Cardiac muscle cell (in vitro differentiated cells and primary cell): ENCODE results near the gene CD244. TPM values are rescaled to one million over a fixed set of nuclear protein-coding genes. Genes with fewer than 3 reads are reported as not detected.
"Not testable (repeated sequence)": the region's sequence is repeated elsewhere in the genome, so short reads cannot be mapped to it uniquely, and the experiment has no call there.

Experiments used
- DNase-seq, 2 donors: peaks; one replicate each; pipeline versions ENCODE4 v3.0.0 to v3.0.0-alpha.2; 2010 to 2017; ENCODE audit warnings: low read depth in 1 of 2, low spot score in 1 of 2
- H3K27ac ChIP-seq: fragments of 200-600 bp; sonication (generic); 2 replicates; pipeline ENCODE4 v1.5.1; 2016
- H3K27me3 ChIP-seq: fragments of 200-600 bp; sonication (generic); 2 replicates; pipeline ENCODE4 v1.6.0; 2016; ENCODE audit warnings: control low read depth
- H3K36me3 ChIP-seq: fragments of 200-600 bp; sonication (generic); 2 replicates; pipeline ENCODE4 v1.5.1; 2016; ENCODE audit warnings: control low read depth
- H3K4me1 ChIP-seq: fragments of 200-600 bp; sonication (generic); 2 replicates; pipeline ENCODE4 v1.8.1; 2017; ENCODE audit warnings: low read depth, mild to moderate bottlenecking, mixed run types
- H3K4me3 ChIP-seq: fragments of 200-600 bp; sonication (generic); 2 replicates; pipeline ENCODE4 v1.5.1; 2016; ENCODE audit warnings: mild to moderate bottlenecking
- H3K9me3 ChIP-seq: fragments of 200-600 bp; sonication (generic); 2 replicates; pipeline ENCODE4 v1.5.1; 2017; ENCODE audit warnings: low read depth, mild to moderate bottlenecking, control low read depth
- polyA plus RNA-seq: library from polyadenylated mRNA; unstranded; fragments of >200 nt; fragmentation: Nextera tagmentation; extraction: Ambion mirVana; gene quantifications from 2 replicates; pipeline ENCODE4 v1.2.1, GENCODE V29; 2016
- total RNA-seq: library from RNA; depleted of rRNA; stranded (reverse); fragments of >200 nt; gene quantifications from 2 replicates; pipeline ENCODE4 v1.2.3, GENCODE V29; 2016
- TF ChIP-seq, protein P1 (sequence below): IDR thresholded peaks from 2 replicates; pipeline ENCODE4 v1.5.1; 2012; ENCODE audit warnings: low read depth, mild to moderate bottlenecking, low read length

The CD244 gene
- total and polyA plus RNA-seq, 2 experiments from 2014 or later, result 0.11 TPM; not detected in 1

DNA sequence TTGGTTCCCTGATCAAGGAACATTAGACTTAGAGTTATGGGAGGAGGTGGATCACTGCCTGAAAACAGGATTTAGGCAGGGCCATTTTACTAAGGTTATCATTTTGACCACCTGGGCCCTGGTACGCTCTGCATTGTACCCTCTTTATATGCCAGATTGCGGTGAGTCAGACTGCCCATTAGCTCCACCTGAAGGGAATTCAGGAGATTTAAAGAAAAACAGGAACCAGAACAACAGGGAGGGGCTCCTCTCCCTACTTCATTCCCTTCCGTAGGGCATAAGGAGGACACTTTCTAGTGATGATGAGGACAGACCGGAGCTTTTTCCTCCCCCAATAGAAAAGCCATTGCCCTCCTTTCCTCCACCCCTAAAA is 42.9 kb upstream of the CD244 start:
- TF ChIP-seq, protein P1, sequence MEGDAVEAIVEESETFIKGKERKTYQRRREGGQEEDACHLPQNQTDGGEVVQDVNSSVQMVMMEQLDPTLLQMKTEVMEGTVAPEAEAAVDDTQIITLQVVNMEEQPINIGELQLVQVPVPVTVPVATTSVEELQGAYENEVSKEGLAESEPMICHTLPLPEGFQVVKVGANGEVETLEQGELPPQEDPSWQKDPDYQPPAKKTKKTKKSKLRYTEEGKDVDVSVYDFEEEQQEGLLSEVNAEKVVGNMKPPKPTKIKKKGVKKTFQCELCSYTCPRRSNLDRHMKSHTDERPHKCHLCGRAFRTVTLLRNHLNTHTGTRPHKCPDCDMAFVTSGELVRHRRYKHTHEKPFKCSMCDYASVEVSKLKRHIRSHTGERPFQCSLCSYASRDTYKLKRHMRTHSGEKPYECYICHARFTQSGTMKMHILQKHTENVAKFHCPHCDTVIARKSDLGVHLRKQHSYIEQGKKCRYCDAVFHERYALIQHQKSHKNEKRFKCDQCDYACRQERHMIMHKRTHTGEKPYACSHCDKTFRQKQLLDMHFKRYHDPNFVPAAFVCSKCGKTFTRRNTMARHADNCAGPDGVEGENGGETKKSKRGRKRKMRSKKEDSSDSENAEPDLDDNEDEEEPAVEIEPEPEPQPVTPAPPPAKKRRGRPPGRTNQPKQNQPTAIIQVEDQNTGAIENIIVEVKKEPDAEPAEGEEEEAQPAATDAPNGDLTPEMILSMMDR, result no peak

DNA sequence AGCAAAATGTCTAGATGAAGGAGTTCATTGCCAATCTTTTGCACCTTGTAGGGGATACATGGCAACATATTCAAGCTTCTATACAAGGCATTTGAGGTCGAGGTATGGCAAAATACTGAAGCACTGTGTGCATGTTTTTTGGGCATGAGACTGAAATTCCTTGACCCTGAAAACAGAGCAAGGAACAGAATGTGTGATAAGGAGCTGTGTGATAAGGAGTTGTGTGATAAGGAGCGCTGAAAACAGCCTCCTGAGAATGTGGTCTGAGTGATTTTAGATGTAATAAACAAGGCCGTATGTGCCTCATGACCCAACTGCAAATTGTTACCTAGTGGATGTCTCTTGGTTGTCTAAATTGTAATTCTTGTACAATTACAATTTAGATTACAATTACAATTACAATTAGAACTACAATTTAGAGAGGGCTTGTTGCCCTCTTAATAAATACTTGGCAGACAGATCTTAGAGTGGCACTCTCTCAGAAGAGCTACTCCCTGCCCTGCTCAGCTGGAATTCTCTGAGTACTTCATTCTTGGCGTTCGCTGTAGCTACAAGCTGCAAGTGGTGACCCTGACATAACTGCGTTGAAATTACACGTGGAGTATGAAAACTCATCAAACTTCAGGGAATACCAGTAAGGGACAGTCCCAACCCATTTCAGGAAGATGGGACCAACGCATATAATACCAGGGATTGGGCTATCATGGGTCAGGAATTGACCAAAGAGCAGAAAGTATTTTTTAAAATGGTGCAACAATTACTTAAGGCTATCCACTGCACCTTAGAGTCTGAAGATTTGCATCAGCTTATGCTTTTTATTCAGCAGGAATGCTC is 42.3 kb upstream of the CD244 start:
- H3K36me3 ChIP-seq, result no peaks in the 10 kb centered on the region
- no peaks in the 10 kb centered on the region for H3K9me3 ChIP-seq
- no peak overlapping the region for H3K4me3 ChIP-seq
- TF ChIP-seq, protein P1, result no peak
- H3K4me1 ChIP-seq, result peaks cover 13% of the 10 kb centered on the region
- H3K27ac ChIP-seq, result peak overlapping the region; percentile 66
- peak; percentile 32 to 89 for DNase-seq
- no peaks in the 10 kb centered on the region for H3K27me3 ChIP-seq

More for the DNA sequence above, 42.9 kb upstream of the CD244 start:
- Histone ChIP-seq H3K4me1 (peaks cover 13% of the 10 kb centered on the region), H3K4me3 (no peak overlapping the region), H3K9me3 (no peaks in the 10 kb centered on the region), H3K36me3 (no peaks in the 10 kb centered on the region), H3K27ac (peak overlapping the region; percentile 66), H3K27me3 (no peaks in the 10 kb centered on the region)
- no peak for DNase-seq

DNA sequence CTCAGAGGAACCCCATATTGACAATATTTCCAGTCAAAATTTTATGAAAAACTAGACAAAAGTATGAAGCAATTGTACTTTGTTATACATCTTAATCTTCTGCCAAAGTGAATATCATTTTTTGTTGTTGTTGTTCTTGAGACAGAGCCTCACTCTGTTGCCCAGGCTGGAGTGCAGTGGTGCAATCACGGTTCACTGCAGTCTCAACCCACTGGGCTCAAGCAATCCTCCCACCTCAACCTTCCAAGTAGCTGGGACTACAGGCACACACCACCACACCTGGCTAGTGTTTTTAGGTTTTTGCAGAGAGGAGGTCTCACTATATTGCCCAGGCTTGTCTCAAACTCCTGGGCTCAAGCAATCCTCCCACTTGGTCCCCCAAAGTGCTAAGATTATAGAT is 39.6 kb upstream of the CD244 start:
- H3K27me3 ChIP-seq, H3K4me3 ChIP-seq, H3K36me3 ChIP-seq, H3K9me3 ChIP-seq, H3K27ac ChIP-seq: not testable (repeated sequence)
- DNase-seq, result peak in 1 of 2 donors; percentile 15
- H3K4me1 ChIP-seq, result peaks cover 13% of the 10 kb centered on the region

DNA sequence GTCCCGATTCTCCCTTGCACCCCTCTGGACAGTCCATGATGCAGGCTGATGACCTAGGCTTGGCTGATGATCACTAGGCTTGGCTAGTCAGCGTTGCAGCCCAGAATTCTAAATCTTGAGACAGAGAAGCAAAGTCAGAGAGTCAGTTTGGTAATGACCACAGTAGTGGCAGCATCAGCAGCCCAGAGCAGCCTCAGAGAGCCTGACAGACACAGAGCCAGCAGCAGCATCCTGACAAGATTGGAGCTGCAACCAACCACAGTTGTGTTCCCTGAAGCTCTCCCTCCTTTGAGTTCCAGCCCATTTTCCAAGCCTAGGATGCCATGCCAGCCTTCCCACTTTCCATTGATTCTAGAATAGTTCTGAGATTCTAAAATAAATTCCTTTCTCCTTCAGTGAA is 39.1 kb upstream of the CD244 start:
- peaks cover 13% of the 10 kb centered on the region for H3K4me1 ChIP-seq
- no peak overlapping the region for H3K27ac ChIP-seq
- no peaks in the 10 kb centered on the region for H3K36me3 ChIP-seq
- DNase-seq, result peak in 1 of 2 donors; percentile 15
- H3K4me3 ChIP-seq, result no peak overlapping the region
- H3K27me3 ChIP-seq, result no peaks in the 10 kb centered on the region
- no peaks in the 10 kb centered on the region for H3K9me3 ChIP-seq
- TF ChIP-seq, protein P1, result no peak

DNA sequence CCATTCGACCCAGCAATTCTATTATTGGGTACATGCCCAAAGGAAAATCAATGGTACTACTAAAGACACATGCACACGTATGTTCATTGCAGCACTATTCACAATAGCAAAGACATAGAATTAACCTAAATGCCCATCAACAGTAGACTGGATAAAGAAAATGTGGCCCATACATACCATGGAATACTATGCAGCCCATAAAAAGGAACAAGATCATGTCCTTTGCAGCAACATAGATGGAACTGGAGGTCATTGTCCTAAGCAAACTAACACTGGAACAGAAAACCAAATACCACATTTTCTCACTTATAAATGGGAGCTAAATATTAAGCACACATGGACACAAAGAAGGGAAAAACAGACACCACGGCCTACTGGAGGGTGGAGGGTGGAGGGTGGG is 38.0 kb upstream of the CD244 start:
- not testable (repeated sequence) for H3K36me3 ChIP-seq, H3K27me3 ChIP-seq, H3K27ac ChIP-seq, H3K4me3 ChIP-seq, DNase-seq, H3K9me3 ChIP-seq
- peaks cover 13% of the 10 kb centered on the region for H3K4me1 ChIP-seq

DNA sequence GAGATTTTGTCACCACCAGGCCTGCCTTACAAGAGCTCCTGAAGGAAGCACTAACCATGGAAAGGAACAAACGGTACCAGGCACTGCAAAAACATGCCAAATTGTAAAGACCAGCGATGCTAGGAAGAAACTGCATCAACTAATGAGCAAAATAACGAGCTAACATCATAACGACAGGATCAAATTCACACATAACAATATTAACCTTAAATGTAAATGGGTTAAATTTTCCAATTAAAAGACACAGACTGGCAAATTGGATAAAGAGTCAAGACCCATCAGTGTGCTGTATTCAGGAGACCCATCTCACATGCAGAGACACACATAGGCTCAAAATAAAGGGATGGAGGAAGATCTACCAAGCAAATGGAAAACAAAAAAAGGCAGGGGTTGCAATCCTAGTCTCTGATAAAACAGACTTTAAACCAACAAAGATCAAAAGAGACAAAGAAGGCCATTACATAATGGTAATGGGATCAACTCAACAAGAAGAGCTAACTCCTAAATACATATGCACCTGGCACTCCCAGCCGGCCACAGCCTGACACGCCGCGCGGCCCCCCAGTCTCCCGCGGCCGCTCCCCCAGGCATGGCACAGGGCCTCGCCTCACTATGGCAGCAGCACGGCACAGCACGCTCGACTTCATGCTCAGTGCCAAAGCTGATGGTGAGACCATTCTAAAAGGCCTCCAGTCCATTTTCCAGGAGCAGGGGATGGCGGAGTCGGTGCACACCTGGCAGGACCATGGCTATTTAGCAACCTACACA is 31.9 kb upstream of the CD244 start:
- not testable (repeated sequence) for DNase-seq, H3K4me3 ChIP-seq, H3K36me3 ChIP-seq, H3K27ac ChIP-seq, H3K27me3 ChIP-seq, H3K4me1 ChIP-seq, H3K9me3 ChIP-seq

DNA sequence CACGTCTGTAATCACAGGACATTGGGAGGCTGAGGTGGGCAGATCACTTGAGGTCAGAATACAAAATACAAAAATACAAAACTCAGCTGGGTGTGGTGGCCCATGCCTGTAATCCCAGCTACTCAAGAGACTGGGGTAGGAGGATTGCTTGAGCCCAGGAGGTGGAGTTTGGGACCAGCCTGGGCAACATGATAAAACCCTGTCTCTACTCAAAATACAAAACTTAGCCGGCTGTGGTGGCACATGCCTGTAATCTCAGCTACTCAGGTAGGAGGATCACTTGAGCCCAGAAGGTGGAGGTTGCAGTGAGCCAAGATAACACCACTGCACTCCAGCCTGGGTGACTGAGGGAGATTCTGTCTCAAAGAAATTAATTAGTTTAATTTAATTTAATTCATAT is 28.8 kb upstream of the CD244 start:
- Histone ChIP-seq H3K27me3 (no peaks in the 10 kb centered on the region), H3K4me3 (no peak overlapping the region)
- TF ChIP-seq, protein P1, result no peak

More for the DNA sequence above, 28.8 kb upstream of the CD244 start:
- H3K27ac ChIP-seq, result no peak overlapping the region
- no peaks in the 10 kb centered on the region for H3K9me3 ChIP-seq
- no peaks in the 10 kb centered on the region for H3K4me1 ChIP-seq
- DNase-seq, result peak in 1 of 2 donors; percentile 11
- no peaks in the 10 kb centered on the region for H3K36me3 ChIP-seq
